Adrenal gland (tissue), 12 donors: Measurements from ENCODE around the gene ATP2C1. TPM values are rescaled to one million over a fixed set of nuclear protein-coding genes. Genes with fewer than 3 reads are reported as not detected.

Source experiments
- DNase-seq, 7 donors: peaks; one replicate each; pipeline ENCODE4 v3.0.0-alpha.2; 2019 to 2020
- H3K27ac ChIP-seq, 5 donors: fragments of 200-600 bp; sonication (generic) in 4 of 5; 1 replicate in 3 of 5; 2 replicates in 2 of 5; pipeline versions ENCODE4 v1.5.1 to v1.8.0; 2016 to 2020; ENCODE audit warnings: mild to moderate bottlenecking in 1 of 5
- H3K27me3 ChIP-seq: fragments of 200-600 bp; 2 replicates; pipeline ENCODE4 v1.8.0; 2021
- H3K36me3 ChIP-seq, 2 donors: fragments of 200-600 bp; replicated peaks in 1 of 2; 1 replicate in 1 of 2; 2 replicates in 1 of 2; pipeline versions ENCODE4 v1.5.1 to v1.8.0; 2018 to 2022
- H3K4me1 ChIP-seq, 2 donors: fragments of 200-600 bp; replicated peaks in 1 of 2; 1 replicate in 1 of 2; 2 replicates in 1 of 2; pipeline versions ENCODE4 v1.5.1 to v1.8.0; 2018 to 2021
- H3K4me3 ChIP-seq, 4 donors: fragments of 200-600 bp; sonication (generic) in 3 of 4; one replicate each; pipeline ENCODE4 v1.5.1; 2016 to 2018
- H3K9me3 ChIP-seq, 3 donors: fragments of 200-600 bp; sonication (generic) in 1 of 3; replicated peaks in 1 of 3; 1 replicate in 2 of 3; 2 replicates in 1 of 3; pipeline versions ENCODE4 v1.5.1 to v1.8.0; 2016 to 2021
- POLR2A ChIP-seq, 2 donors: fragments of 450-650 bp; IDR thresholded peaks; one replicate each; pipeline ENCODE4 v1.6.1; 2017; ENCODE audit warnings: antibody characterized with exemption in 2 of 2, mild to moderate bottlenecking in 2 of 2, moderate library complexity in 1 of 2
- WGBS, 4 donors: extraction: QIAGEN DNeasy Blood & Tissue Kit in 2 of 4; methylation state at CpG; one replicate each; pipeline versions ENCODE4 v1.1.5 to v1.1.7; 2013 to 2017; 5-methylcytosine and 5-hydroxymethylcytosine counted together
- intact Hi-C, 2 donors: fragments of 100-400 bp; cut with DNase I; formaldehyde crosslinking; loops; one replicate each; pipeline versions ENCODE4 v1.14.1 to v1.15.0; 2022 to 2023
- polyA plus RNA-seq, 3 donors: library from polyadenylated mRNA; stranded (reverse); fragments of 200-250 nt in 2 of 3; fragments of 350-450 nt in 1 of 3; fragmentation: Illumina TruSeq in 1 of 3; extraction: RNeasy Lipid Tissue Mini Kit (QIAGEN cat#74804) in 1 of 3; gene quantifications; one replicate each; pipeline ENCODE4 v1.2.3, GENCODE V29; 2013 to 2014
- total RNA-seq, 9 donors: library from RNA; depleted of rRNA in 4 of 9; stranded (reverse); fragments of >200 nt in 4 of 9; fragments of 120-200 nt in 1 of 9; fragmentation: NEBNext Ultra II Directional in 1 of 9; extraction: Animal tissue kit (Norgen Biotek cat#: 25700) in 1 of 9; gene quantifications; one replicate each; pipeline versions ENCODE4 v1.1.0 to v1.2.4, GENCODE V29; 2013 to 2023
- TF ChIP-seq, protein P1 (sequence below), 6 experiments: fragments of 450-650 bp in 4 of 6; fragments of 200-600 bp in 2 of 6; sonication (generic) in 1 of 6; IDR thresholded peaks; 1 replicate in 5 of 6; 2 replicates in 1 of 6; pipeline versions ENCODE4 v1.5.1 to v1.8.0; 2016 to 2021; ENCODE audit warnings: antibody characterized with exemption in 6 of 6, mild to moderate bottlenecking in 2 of 6, moderate library complexity in 1 of 6
- donor health status: healthy with polysubstance abuse.
- donor health status: Bipolar disorder and iron deficiency.
- donor health status: DM: yes; HTN: yes; CAD: no.
- donor health status: DM: no; HTN: no; CAD: no.
- donor health status: DM: no; HTN: no; CAD: no.
- donor health status: DM: yes; HTN: yes; CAD: no.

The ATP2C1 gene
- total and polyA plus RNA-seq, 12 donors: 26.7 to 78.6 (median 55.5) TPM

DNA sequence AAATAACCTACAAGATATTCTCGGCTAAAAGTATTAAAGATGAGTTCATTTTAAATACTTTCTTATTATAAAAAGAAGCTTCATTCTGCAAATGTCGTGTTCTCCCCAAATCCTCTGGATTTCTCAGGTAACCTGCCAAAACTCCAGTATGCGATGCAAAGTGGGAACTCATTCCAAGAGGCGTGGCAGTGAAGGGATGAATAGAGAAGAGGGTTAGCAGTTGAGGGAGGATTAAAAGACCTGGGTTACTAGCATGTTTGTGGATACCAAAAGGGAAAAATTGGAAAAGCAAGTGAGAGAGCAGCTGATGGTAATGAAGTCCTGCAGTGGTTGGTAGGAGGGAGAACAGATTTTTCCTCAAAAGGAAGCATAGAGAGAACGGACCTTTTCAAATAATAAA lies 61.6 kb downstream of the ATP2C1 start:
- Histone ChIP-seq H3K36me3 (peaks cover 0 to 23% of the 10 kb centered on the region in 2 donors), H3K27ac (no peak overlapping the region), H3K4me1 (no peaks in the 10 kb centered on the region), H3K9me3 (no peaks in the 10 kb centered on the region), H3K27me3 (no peaks in the 10 kb centered on the region), H3K4me3 (no peak overlapping the region)
- 88 to 91% (median 90%) methylated on average over 5 of the region's 5 CpGs for whole genome bisulfite sequencing, 4 donors
- TF ChIP-seq POLR2A (IDR thresholded peaks at IDR 0.05): no peak
- TF ChIP-seq, protein P1, sequence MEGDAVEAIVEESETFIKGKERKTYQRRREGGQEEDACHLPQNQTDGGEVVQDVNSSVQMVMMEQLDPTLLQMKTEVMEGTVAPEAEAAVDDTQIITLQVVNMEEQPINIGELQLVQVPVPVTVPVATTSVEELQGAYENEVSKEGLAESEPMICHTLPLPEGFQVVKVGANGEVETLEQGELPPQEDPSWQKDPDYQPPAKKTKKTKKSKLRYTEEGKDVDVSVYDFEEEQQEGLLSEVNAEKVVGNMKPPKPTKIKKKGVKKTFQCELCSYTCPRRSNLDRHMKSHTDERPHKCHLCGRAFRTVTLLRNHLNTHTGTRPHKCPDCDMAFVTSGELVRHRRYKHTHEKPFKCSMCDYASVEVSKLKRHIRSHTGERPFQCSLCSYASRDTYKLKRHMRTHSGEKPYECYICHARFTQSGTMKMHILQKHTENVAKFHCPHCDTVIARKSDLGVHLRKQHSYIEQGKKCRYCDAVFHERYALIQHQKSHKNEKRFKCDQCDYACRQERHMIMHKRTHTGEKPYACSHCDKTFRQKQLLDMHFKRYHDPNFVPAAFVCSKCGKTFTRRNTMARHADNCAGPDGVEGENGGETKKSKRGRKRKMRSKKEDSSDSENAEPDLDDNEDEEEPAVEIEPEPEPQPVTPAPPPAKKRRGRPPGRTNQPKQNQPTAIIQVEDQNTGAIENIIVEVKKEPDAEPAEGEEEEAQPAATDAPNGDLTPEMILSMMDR (IDR thresholded peaks at IDR 0.05): no peak
- DNase-seq: no peak
- intact Hi-C loops: no loop called here

DNA sequence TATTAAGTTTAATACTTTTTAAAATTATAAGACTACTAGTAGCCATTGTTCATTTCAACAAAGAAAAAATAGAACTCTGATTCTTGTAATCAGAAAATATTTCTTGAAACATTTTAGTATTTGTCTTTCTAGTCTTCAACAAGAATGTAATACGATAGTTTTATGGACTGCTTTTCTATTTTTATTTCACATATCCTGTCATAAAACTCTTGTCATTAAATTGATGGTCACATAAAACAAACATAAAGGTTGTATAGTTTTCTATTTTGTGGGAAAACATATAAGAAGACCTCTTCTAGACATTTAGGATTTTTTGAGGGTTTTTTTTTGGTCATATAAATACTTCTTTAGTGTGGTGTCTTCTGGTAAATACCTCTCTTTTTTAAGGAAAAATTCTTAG lies 62.4 kb downstream of the ATP2C1 start:
- 89 to 97% (median 94%) methylated on average over 1 of the region's 1 CpG for WGBS, 4 donors
- no peak overlapping the region for H3K4me3 ChIP-seq
- peaks cover 0 to 23% of the 10 kb centered on the region in 2 donors for H3K36me3 ChIP-seq

GRCh38 chr3:130956721-130957120 lies 62.8 kb downstream of the ATP2C1 start:
- Histone ChIP-seq H3K27me3 (no peaks in the 10 kb centered on the region), H3K36me3 (peaks cover 0 to 23% of the 10 kb centered on the region in 2 donors), H3K9me3 (no peaks in the 10 kb centered on the region), H3K4me3 (no peak overlapping the region), H3K4me1 (no peaks in the 10 kb centered on the region), H3K27ac (no peak overlapping the region)
- no peak for TF ChIP-seq POLR2A (IDR thresholded peaks at IDR 0.05)
- TF ChIP-seq, protein P1 (IDR thresholded peaks at IDR 0.05): no peak
- intact Hi-C loops: no loop called here
- DNase-seq: no peak
- 87 to 93% (median 90%) methylated on average over 3 of the region's 3 CpGs for WGBS, 4 donors

More for the DNA sequence above, 62.4 kb downstream of the ATP2C1 start:
- H3K4me1 ChIP-seq: no peaks in the 10 kb centered on the region
- intact Hi-C loops: no loop called here
- H3K27me3 ChIP-seq: no peaks in the 10 kb centered on the region
- no peak for TF ChIP-seq POLR2A (IDR thresholded peaks at IDR 0.05)
- no peak overlapping the region for H3K27ac ChIP-seq
- DNase-seq: no peak
- H3K9me3 ChIP-seq: no peaks in the 10 kb centered on the region

DNA sequence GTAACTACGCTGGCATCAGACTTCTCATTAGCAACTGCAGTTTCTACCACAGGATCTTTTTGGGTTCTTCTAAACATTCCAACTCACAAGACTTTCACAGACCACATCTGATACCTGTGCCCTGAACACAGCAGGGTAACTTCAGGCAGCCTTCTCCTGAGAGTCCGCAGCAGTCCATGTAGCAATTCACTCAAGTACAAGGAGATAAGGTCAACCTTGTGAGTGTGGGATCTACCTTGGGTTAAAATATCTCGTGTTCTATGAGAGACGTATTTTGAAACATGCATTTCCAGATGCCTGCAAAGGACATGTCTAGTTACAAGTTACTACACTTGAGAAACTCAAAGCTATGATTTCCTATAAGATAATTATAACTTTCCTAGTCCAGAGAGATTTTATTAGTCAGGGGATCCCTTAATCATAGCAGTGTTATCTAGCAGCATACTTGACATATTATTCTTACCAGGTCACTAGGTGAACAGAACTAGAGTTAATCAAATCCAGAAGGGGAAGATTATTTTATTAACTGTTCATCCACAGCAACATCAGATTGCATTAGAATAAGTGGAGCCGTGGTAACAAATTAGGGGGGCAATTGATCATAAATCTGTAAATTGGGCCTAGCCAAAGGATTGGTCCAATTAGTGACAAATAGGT lies 66.4 kb downstream of the ATP2C1 start:
- intact Hi-C loops: no loop called here
- H3K36me3 ChIP-seq: peaks cover 0 to 17% of the 10 kb centered on the region in 2 donors
- H3K4me3 ChIP-seq: no peak overlapping the region
- no peak for DNase-seq
- no peak overlapping the region for H3K27ac ChIP-seq
- H3K9me3 ChIP-seq: no peaks in the 10 kb centered on the region
- TF ChIP-seq, protein P1 (IDR thresholded peaks at IDR 0.05): no peak
- no peak for TF ChIP-seq POLR2A (IDR thresholded peaks at IDR 0.05)
- no peaks in the 10 kb centered on the region for H3K4me1 ChIP-seq
- 92 to 96% (median 95%) methylated on average over 5 of the region's 5 CpGs for WGBS, 4 donors
- H3K27me3 ChIP-seq: no peaks in the 10 kb centered on the region

DNA sequence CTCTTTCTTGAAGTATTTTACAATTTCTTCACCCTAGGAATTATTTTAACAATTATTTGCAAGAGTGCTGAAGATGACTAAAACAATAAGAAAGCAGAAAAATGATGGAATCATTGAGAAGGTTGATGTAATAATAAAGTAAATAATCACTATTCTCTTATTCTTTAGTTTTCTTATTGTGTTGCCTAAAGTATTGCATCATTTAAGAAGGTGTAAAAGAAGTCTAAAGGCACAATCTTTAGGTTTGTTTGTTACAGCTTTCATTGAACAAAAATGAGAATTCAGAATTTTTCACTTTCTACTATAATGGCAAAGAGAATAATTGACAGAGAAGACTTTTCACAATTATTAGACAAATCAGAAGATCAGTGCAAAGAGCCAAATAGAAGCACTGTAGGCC lies 67.6 kb downstream of the ATP2C1 start:
- H3K4me1 ChIP-seq: no peaks in the 10 kb centered on the region
- no peaks in the 10 kb centered on the region for H3K9me3 ChIP-seq
- no peaks in the 10 kb centered on the region for H3K27me3 ChIP-seq
- TF ChIP-seq POLR2A (IDR thresholded peaks at IDR 0.05): no peak
- TF ChIP-seq, protein P1 (IDR thresholded peaks at IDR 0.05): no peak
- no peak for DNase-seq
- H3K27ac ChIP-seq: no peak overlapping the region
- H3K4me3 ChIP-seq: no peak overlapping the region
- intact Hi-C loops: no loop called here
- peaks cover 0 to 25% of the 10 kb centered on the region in 2 donors for H3K36me3 ChIP-seq
